Fibroblast of skin of right biceps (primary cell): ENCODE results near the gene SIGLECL1.
"Not testable (repeated sequence)": the region's sequence is repeated elsewhere in the genome, so short reads cannot be mapped to it uniquely, and the experiment has no call there.

Experiments
- DNase-seq: peaks from one replicate; pipeline ENCODE4 v3.0.0-alpha.2; 2013

Gene SIGLECL1

DNA sequence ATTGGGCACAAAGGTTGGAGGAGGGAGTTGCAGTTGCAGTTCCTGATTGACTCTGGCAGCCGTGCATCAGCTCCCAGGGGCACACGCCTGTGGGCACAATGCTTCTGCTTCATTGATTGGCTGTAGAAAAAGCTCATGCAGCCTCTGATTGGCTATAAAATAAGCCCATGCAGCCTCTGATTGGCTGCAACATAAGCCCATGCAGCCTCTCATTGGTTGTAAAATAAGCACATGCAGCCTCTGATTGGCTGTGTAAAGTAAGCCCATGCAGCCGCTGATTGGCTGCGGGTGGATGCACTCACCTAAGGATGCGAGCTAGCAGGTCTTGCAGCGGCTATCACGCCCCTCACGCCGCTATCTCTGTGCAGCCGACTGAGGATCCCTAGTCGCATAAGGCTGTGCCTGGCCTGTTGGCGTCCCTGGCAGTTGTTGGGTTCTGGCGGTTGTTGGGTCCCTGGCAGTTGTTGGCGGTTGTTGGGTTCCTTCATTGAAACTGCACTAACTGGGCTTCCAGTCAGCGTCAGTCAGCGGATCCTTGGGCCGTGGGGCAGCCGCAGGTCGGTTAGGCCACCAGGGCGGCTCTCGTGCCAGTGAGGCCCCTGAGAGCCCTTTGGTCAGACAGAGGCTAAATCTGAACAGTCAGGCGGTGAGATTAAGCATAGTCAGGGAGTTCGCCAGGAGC lies at the start of gene SIGLECL1:
Gene SIGLECL1 (plus strand): TSS at position 295 of the 682 bp plus-strand sequence. CDS start 12,993 bp downstream, outside the sequence.
- no peak for DNase-seq

DNA sequence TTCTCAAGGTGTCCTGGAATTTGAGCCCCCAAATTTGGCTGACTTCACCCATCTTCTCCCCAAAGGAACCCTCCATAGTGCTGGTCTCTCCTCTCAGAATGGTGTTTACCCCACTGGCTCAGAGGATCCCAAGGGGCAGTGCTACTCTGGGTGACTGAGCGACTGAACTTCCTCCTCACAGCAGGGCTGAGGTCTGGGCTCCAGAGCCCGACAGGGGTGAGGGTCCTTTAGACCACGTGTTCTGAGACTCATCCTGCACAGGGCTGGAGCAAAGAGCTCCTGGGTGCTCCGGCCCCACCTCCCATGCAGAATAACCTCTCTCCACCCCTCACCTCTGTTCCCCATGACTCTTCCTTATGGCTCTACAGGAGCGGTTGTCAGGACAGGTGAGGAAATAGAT lies 49.2 kb upstream of the SIGLECL1 start:
- DNase-seq = no peak

DNA sequence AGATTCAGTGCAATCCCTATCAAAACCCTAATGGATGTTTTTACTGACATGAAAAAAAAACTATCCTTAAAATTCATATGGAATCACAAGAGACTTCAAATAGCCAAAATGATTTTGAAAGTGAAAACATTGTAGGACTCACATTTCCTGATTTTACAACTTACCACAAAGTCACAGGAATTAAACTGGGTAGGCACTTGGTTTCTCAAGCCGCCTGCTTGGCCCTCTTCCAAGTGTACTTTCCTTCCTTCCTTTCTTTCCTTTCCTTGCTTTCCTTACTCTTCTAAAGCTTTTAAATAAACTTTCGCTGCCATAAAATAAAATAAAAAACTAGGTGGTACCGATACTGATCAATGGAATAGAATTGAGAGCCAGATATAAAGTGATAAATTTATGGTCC lies 47.0 kb upstream of the SIGLECL1 start:
- no peak for DNase-seq

DNA sequence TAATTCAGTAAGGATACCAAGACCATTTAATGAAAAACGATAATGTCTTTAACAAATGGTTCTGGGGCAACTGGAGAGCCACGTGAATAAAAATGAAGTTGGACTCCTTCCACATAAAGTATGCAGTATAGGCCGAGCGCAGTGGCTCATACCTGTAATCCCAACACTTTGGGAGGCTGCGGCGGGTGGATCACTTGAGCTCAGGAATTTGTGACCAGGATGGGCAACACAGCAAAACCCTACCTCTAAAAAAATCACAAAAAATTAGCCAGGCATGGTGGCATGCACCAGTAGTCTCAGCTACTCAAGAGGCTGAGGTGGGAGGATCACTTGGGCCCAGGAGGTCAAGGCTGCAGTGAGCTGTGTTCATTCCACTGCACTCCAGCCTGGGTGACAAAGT lies 46.6 kb upstream of the SIGLECL1 start:
- DNase-seq = no peak

DNA sequence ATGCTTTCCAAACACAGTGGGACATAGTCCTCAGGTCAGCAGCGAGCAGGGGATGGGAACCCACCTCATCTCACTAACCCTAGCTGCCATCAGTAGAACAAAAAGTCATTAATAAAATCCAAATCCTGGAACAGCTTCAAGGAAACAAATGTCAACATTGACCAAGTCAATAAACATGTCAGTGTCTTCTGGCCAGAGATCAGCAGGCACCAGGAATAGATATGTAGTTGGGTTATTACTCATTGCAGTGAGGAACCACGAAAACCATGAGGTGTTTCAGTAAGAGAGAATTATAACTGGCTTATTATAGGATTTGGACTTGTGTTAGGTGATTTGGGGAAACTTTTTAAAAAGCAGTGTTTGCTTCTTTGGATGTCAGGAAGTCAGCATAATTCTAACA lies 43.1 kb upstream of the SIGLECL1 start:
- DNase-seq = no peak

DNA sequence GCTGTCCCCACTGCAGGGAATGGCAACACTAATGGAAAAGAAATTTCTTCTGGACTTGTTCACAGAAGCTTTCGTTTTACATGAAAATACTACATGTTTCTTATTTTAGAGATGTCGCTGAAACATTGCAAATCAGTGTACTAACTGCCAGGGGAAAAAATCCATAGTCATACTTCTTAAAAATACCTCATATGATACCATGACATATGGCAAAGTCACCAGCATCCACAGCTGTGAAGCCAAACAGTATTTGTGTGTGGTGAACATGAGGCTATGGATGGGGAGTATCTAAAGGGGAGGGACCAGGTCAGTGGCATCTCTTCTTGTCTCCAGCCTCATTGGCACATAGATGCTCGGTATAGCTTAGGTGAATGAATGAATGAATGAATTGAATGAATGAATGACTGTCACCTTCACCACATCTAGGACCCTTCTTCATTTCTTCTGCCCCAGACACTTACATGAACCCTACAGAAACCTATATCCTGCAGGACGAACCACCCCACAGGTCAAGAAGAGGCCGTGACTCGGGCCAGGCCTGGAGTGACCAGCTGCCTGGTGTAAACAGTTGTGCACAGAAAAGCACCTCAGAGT lies 40.6 kb upstream of the SIGLECL1 start:
- DNase-seq = no peak

DNA sequence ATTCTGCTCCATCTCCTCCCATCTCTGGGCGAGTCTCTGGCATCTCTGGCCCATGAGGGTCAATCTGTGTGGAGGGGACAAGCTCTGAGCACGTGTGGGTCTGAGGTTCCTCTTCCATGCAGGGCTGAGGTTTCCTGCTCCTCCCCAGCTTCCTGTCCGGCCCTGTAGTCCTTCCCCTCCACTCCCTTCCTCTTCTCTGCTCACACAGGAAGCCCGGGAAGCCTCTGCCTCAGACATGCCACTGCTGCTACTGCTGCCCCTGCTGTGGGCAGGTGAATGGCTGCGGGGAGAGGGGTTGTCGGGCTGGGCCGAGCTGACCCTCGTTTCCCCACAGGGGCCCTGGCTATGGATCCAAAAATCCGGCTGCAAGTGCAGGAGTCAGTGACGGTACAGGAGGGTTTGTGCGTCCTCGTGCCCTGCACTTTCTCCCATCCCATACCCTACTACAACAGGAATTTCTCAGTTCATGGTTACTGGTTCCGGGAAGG lies 40.0 kb upstream of the SIGLECL1 start:
- not testable (repeated sequence) for DNase-seq

DNA sequence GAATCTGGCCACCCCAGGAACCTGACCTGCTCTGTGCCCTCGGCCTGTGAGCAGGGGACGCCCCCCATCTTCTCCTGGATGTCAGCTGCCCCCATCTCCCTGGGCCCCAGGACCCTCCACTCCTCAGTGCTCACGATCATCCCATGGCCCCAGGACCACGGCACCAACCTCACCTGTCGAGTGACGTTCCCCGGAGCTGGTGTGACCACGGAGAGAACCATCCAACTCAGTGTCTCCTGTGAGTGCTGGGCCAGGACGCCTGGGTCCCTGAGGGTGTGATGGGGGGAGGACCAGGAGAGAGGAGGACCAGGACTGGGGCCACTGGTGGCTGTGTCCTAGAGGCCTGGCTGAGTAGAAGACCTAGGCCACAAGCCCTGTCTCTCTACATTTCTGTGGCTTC lies 39.0 kb upstream of the SIGLECL1 start:
- no peak for DNase-seq

DNA sequence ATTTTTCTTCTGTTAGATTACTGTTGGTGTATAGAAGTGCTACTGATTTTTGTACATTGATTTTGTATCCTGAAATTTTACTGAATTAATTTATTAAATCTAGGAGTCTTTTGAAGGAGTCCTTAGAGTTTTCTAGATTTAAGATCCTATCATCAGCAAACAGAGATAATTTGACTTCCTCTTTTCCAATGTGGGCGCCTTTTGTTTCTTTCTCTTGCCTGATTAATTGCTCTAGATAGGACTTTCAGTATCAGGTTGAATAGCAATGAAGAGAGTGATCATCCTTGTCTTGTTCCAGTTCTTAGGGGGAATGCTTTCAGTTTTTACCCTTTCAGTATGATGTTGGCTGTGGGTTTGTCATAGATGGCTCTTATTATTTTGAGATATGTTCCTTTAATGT lies 31.6 kb upstream of the SIGLECL1 start:
- DNase-seq = no peak

DNA sequence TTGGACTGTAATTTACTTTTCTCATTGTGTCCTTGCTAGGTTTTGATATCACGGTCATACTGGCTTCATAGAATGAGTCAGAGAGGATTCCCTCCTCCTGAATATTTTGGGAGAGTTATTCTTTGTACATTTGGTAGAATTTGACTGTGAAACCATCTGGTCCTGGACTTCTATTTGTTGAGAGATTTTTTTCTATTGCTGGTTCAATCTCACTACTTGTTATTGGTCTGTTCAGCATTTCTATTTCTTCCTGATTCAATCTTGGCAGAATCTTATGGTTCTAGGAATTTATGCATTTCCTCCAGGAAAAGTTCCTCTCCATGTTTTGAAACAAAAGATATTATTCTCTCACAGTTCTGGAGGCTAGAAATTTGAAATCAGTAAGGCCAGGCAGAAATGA lies 30.9 kb upstream of the SIGLECL1 start:
- no peak for DNase-seq

DNA sequence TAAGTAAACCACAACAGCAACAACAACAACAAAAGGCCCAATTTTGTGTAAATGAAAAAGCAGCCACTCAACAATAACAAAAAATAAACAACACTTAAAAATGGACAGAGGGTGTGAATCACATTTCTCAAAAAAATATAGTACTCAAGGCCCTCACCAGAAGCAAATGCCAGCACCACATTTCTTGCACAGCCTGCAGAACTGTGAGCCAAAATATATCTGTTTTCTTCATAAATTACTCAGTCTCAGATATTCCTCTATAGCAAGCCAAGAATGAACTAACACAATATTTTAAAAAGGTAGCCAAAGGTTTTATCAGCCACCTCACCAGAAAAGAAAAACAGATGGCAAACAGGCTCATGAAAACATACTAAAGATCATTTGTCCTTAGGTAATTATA lies 29.9 kb upstream of the SIGLECL1 start:
- DNase-seq = no peak

DNA sequence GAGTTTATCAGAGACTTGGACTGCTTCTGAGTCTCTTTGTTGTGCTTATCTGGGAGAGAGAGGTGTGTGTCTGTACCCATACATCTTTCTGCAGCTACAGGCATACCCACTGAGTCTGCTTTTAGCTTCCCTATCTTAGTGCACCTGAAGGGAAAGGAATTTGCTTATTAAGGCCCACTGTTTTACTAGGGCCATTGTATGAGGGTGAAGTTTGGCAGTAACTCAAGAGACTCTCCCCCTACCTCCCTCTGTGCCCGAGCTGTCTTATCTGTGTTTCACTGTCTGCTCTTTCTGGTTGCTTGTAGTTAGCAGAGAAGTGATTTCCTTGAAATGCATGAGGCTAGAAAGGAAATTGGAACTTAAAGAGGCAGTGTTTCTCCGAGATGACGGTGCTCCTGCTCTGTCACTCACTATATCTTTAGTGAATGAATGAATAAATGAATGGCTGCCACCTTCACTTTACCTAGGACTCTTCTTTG lies 26.7 kb upstream of the SIGLECL1 start:
- no peak for DNase-seq

DNA sequence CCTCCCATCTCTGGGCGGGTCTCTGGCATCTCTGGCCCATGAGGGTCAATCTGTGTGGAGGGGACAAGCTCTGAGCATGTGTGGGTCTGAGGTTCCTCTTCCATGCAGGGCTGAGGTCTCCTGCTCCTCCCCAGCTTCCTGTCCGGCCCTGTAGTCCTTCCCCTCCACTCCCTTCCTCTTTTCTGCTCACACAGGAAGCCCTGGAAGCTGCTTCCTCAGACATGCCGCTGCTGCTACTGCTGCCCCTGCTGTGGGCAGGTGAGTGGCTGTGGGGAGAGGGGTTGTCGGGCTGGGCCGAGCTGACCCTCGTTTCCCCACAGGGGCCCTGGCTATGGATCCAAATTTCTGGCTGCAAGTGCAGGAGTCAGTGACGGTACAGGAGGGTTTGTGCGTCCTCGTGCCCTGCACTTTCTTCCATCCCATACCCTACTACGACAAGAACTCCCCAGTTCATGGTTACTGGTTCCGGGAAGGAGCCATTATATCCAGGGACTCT lies 25.9 kb upstream of the SIGLECL1 start, which contains the start of gene CD33:
Gene CD33 (plus strand): TSS at position 183 of the 496 bp plus-strand sequence. CDS start 39 bp downstream, at position 222.
- DNase-seq = not testable (repeated sequence)

DNA sequence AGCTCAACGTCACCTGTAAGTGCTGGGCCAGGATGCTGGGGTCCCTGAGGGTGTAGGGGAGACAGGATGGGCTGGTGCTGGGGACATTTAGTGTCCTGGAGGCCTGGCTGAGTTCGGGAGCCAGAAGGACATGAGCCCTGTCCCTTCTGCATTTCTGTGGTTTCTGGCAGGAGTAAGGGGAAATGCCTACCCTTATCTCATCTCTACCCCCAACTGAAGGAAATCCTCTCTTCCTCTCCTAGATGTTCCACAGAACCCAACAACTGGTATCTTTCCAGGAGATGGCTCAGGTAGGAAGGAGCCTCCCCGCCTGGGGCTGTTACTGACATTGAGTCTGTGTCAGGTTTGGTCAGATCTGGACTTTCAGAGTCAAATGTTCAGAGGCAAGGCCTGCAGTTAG lies 24.8 kb upstream of the SIGLECL1 start:
- no peak for DNase-seq

DNA sequence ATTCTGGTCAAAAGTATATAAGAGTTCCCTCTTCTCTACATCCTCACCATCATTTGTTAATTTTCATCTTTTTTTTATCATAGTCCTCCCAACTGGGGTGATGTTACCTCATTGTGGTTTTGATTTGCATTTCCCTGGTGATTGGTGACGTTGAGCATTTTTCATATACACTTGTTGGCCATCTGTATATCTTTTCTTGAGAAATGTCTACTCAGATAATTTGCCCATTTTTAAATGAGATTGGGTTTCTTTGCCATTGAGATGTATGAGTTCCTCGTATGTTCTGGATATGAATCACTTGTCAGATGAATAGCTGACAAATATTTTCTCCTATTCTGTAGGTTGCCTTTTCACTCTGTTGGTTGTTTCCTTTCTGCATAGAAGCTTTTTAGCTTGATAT lies 23.6 kb upstream of the SIGLECL1 start:
- DNase-seq = no peak

DNA sequence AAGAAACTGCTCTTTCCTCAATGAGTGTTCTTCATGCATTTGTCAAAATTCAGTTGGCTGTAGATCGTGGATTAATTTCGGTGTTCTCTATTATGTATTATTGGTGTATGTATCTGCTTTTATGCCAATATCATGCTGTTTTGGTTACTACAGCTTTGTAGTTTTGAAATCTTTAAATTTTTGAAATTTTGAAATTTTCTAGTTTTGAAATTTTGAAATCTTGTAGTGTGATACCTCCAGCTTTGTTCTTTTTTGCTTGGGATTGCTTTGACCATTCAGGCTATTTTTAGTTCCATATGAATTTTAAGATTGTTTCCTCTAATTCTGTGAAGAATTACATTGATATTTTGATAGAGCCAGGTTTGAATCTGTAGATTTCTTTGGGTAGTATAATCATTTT lies 22.9 kb upstream of the SIGLECL1 start:
- no peak for DNase-seq

DNA sequence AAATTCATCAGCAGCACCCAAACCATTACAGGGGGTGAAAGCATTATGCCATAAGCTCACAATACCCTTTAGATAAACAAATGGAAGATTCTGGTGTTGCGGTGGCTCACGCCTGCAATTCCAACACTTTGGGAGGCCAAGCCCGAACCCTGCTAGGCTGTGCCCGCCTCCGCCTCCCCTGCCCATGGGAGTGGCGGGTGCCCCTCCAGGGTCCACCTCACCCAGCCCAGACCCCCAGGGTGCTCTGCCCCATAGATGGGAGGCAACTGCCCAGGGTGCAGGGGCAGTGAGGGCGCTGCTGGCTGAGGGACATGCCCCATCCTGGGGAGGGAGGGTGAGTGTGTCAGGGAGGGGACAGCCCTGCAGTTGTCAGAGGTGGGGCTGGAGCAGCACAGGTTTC lies 10.0 kb upstream of the SIGLECL1 start:
- DNase-seq = no peak

DNA sequence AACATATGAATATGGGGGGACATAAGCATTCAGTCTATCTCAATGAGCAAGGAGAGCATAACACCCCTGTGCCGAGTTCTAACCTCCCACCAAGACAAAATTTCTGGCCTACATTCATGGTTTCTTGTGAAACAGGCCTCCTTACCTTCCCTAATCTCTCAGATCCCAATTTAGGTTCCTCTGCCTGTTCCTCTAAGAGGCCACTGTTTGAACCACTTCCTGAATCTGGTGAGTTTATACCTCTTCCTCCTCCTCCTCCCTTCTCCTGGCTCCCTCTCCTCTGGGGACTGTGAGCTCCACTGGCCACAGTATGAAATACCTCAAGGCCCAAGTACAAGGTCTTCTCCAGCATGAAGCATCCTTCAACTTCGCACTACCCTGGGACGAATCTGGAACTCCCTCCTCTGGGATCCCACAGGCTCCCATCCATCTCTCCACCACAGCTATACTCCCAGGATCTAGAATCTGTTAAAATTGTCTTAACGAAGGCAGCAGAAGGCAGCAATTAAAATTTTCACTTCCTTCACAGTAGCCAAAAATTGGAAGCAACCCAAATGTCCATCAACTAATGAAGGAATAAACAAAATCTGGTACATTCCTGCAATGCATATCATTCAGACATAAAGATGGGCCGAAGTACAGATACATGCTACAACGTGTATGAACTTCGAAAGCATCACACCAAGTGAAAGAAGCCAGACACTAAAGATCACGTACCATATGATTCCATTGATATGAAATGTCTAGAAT lies 7.8 kb upstream of the SIGLECL1 start:
- DNase-seq = no peak

DNA sequence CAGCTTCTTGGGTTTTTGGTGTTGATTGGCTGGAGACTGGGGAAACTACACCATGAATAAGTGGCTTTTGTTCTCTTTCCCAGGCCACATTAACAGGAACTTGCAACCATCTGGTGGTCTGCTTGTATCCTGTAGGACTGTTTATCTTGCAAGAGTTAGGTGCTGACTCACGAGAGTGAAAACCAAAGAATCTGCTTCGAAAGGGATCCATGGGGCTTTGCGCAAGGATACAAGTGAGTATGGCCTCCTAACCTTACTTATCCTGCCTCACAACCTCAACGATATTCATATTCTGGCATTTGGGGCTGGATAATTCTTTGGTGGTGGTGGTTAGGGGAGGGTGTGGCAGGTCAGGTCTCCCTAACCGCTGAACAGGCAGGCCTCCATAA lies 4.7 kb upstream of the SIGLECL1 start:
- no peak for DNase-seq

DNA sequence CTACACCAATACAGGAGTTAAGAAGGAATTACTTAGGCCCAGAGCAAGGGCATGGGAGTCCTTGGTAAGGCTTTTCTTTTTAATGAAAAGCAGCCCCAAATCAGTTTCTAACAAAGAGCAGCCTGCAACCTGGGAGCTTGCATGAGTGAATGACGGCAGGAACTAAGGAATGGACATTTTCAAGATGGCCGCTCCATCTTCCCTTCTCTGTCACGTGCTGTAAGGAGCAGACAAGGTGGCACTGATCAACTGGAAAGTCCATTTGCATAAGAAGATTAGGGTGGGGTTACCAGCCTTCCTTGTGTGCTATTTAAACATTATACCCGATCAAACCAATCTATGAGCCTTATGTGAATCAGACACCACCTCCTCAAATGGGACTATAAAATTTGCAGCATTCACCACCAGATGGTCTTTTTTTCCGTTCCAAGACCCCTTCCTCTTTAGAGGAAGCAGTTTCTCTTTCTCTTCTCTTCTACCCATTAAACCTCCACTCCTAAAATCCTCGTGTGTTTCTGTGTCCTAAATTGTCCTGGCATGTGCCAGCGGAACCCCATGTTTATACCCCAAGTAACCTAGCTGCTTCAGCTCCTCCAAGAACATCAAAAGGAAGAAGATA lies 2.8 kb upstream of the SIGLECL1 start:
- DNase-seq = no peak

DNA sequence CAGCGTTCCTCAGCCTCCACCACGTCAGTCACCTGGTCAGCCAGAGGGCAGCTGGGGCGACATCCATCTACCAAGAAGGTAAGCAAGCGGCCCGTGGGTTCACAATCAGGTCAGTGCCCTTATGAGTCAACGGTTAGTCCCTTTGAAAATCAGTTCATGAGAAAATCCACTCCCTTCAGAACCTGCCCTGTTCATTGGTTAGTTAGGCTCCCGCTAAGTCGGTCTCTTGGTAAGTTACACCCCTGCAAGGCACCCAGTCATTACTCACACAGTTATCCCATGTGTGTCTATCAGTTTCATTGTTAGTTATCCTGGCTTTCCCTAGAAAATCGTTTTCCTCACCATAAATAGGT lies 564 bp downstream of the SIGLECL1 start:
- no peak for DNase-seq

DNA sequence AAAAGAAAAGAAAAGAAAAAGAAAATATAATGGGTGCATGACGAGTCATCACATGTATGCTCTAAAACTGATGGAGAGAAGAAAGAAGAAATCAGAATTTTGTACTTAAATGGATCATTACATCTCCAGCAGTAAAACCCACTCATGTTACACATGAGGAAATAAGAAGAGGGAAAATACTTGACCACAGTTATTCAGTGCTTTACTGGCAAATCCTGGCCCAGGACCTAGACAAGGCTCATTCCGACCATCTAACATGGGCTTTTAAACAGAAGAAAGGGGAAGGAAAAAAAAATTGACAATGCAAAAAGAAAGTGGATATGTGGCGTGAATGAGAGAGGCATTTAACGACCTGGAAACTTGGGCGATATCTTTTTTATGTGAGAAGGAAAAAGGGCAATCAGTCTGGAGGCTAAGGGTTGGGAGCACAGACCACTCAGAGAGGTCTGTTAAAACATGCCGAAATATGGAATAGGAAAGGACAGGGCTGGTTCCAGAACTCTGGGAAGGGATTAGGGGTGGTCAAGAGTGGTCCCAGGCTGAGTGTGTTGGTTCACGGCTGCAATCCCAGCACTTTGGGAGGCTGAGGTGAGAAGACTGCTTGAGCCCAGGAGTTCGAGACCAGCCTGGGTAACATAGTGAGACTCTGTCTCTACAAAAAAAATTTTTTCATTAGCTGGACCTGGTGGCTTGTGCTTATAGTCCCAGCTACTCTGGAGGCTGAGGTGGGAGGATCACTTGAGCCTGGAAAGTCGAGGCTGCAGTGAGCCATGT lies 1.6 kb downstream of the SIGLECL1 start:
- DNase-seq = no peak
